GM23338 (cell line): ENCODE results near the gene ARL17A. TPM values are rescaled to one million over a fixed set of nuclear protein-coding genes. Genes with fewer than 3 reads are reported as not detected.
"Not testable (repeated sequence)": the region's sequence is repeated elsewhere in the genome, so short reads cannot be mapped to it uniquely, and the experiment has no call there.

ENCODE experiments used
- ATAC-seq: fragments of 200-7000 bp; cut with Tn5 transposase; 3 replicates; pipeline ENCODE4 v1.9.1; 2020
- DNase-seq: peaks from one replicate; pipeline ENCODE4 v3.0.0-alpha.2; 2015; ENCODE audit warnings: low spot score
- H2AFZ ChIP-seq: fragments of 200-600 bp; sonication (generic); 2 replicates; pipeline ENCODE4 v1.8.0; 2016; ENCODE audit warnings: antibody characterized with exemption, mild to moderate bottlenecking, moderate library complexity
- H3F3A ChIP-seq: fragments of 200-600 bp; sonication (generic); replicated peaks from 2 replicates; pipeline ENCODE4 v1.8.0; 2017; ENCODE audit warnings: antibody characterized with exemption, mixed run types, low read depth
- H3K27ac ChIP-seq: fragments of 200-600 bp; sonication (generic); 2 replicates; pipeline ENCODE4 v1.6.1; 2016; ENCODE audit warnings: low read depth
- H3K27me3 ChIP-seq: fragments of 200-600 bp; sonication (generic); 2 replicates; pipeline ENCODE4 v1.8.0; 2016; ENCODE audit warnings: mild to moderate bottlenecking, mixed run types, moderate library complexity; ENCODE audit not compliant: insufficient read depth
- H3K36me3 ChIP-seq: fragments of 200-600 bp; sonication (generic); 2 replicates; pipeline ENCODE4 v1.8.0; 2016; ENCODE audit warnings: mild to moderate bottlenecking; ENCODE audit not compliant: insufficient read depth
- H3K4me1 ChIP-seq: fragments of 200-600 bp; sonication (generic); 2 replicates; pipeline ENCODE4 v1.8.0; 2016; ENCODE audit warnings: mild to moderate bottlenecking, moderate library complexity; ENCODE audit not compliant: insufficient read depth
- H3K4me2 ChIP-seq: fragments of 200-600 bp; sonication (generic); 2 replicates; pipeline ENCODE4 v1.7.1; 2017; ENCODE audit warnings: mixed run types
- H3K4me3 ChIP-seq: fragments of 200-600 bp; sonication (generic); 2 replicates; pipeline ENCODE4 v1.6.1; 2016; ENCODE audit warnings: mixed run types
- H3K79me2 ChIP-seq: fragments of 200-600 bp; sonication (generic); replicated peaks from 2 replicates; pipeline ENCODE4 v1.8.0; 2017; ENCODE audit warnings: mild to moderate bottlenecking; ENCODE audit not compliant: insufficient read depth
- H3K9me2 ChIP-seq: fragments of 200-600 bp; sonication (generic); 2 replicates; pipeline ENCODE4 v1.8.0; 2017; ENCODE audit not compliant: insufficient read depth
- H4K20me1 ChIP-seq: fragments of 200-600 bp; sonication (generic); replicated peaks from 2 replicates; pipeline ENCODE4 v1.8.0; 2017; ENCODE audit warnings: mild to moderate bottlenecking; ENCODE audit not compliant: insufficient read depth
- H3K27ac Mint-ChIP-seq: 2 replicates; pipeline ENCODE4 v1.8.0; 2020; ENCODE audit warnings: inconsistent platforms, mild to moderate bottlenecking, moderate library complexity, mixed read lengths
- H3K27me3 Mint-ChIP-seq: 3 replicates; pipeline ENCODE4 v1.8.0; 2022; ENCODE audit warnings: low read depth, mild to moderate bottlenecking, moderate library complexity, mixed read lengths, inconsistent platforms; ENCODE audit not compliant: insufficient read depth, poor library complexity
- H3K36me3 Mint-ChIP-seq: 3 replicates; pipeline ENCODE4 v1.8.0; 2021; ENCODE audit warnings: low read depth, mild to moderate bottlenecking, inconsistent platforms, moderate library complexity, mixed read lengths
- H3K4me1 Mint-ChIP-seq: 3 replicates; pipeline ENCODE4 v1.8.0; 2020; ENCODE audit warnings: mild to moderate bottlenecking, inconsistent platforms, mixed read lengths
- H3K4me3 Mint-ChIP-seq: 3 replicates; pipeline ENCODE4 v1.8.0; 2021; ENCODE audit warnings: moderate library complexity, mild to moderate bottlenecking, inconsistent platforms, mixed read lengths
- H3K9me3 Mint-ChIP-seq: 3 replicates; pipeline ENCODE4 v1.8.0; 2020; ENCODE audit warnings: moderate library complexity, mild to moderate bottlenecking, inconsistent platforms, mixed read lengths
- polyA plus RNA-seq: library from polyadenylated mRNA; unstranded; fragments of >200 nt; fragmentation: Nextera tagmentation; extraction: Ambion mirVana; gene quantifications from 2 replicates; pipeline ENCODE4 v1.2.1, GENCODE V29; 2016
- total RNA-seq: library from RNA; depleted of rRNA; stranded (reverse); fragments of >200 nt; shearing (Covaris generic); gene quantifications from 2 replicates; pipeline ENCODE4 v1.2.3, GENCODE V29; 2014

Gene ARL17A
- total and polyA plus RNA-seq, 2 experiments from 2014 or later, result 23.6 to 24.4 TPM

DNA sequence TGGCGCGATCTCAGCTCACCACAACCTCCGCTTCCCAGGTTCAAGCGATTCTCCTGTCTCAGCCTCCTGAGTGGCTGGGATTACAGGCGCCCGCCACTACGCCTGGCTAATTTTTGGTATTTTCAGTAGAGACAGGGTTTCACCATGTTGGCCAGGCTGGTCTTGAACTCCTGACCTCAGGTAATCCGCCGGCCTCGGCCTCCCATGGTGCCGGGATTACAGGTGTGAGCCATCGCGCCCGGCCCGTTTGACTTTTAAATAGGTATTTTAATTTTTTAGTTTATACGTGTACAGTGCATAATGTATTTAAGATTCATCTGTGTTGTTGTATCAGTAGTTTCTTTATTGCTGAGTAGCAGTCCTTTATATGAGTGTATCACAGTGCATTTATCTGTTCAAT is 87.5 kb downstream of the ARL17A start:
- H3K4me1 Mint-ChIP-seq, H3K36me3 Mint-ChIP-seq, H2AFZ ChIP-seq, H3K9me2 ChIP-seq, H3K4me1 ChIP-seq, H3K4me2 ChIP-seq, H4K20me1 ChIP-seq, H3K27me3 ChIP-seq, ATAC-seq, H3K9me3 Mint-ChIP-seq, H3K27ac Mint-ChIP-seq, H3K27me3 Mint-ChIP-seq, H3F3A ChIP-seq, H3K4me3 ChIP-seq, H3K4me3 Mint-ChIP-seq, DNase-seq, H3K36me3 ChIP-seq, H3K27ac ChIP-seq: not testable (repeated sequence)
- H3K79me2 ChIP-seq, result peaks cover 22% of the 10 kb centered on the region

DNA sequence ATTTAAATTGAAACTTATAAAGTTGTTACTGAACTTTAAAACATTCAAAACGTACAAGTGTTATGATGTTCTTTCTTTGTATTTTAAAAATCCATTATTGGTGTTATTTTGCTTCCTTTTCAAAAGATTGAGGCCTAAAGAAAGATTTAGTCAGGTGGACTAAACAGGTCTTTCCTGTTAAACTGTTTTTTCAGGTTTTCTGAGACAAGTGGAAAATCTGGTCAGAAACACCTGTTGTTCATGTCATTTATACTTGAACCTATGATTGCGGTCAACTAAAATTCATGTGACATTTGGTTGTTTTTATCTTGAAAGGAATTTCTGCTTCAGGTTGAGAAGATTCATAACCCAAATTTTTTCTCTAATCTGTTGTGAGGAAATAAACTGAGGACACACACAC is 98.2 kb downstream of the ARL17A start:
- H3K36me3 Mint-ChIP-seq, H3K4me3 Mint-ChIP-seq, H3K9me3 Mint-ChIP-seq, H3F3A ChIP-seq, H3K9me2 ChIP-seq, H3K27me3 Mint-ChIP-seq, H3K27me3 ChIP-seq, H4K20me1 ChIP-seq, H3K79me2 ChIP-seq, H3K36me3 ChIP-seq, H3K4me3 ChIP-seq, DNase-seq, H2AFZ ChIP-seq, H3K4me1 Mint-ChIP-seq, ATAC-seq, H3K27ac ChIP-seq, H3K27ac Mint-ChIP-seq, H3K4me1 ChIP-seq, H3K4me2 ChIP-seq: not testable (repeated sequence)

DNA sequence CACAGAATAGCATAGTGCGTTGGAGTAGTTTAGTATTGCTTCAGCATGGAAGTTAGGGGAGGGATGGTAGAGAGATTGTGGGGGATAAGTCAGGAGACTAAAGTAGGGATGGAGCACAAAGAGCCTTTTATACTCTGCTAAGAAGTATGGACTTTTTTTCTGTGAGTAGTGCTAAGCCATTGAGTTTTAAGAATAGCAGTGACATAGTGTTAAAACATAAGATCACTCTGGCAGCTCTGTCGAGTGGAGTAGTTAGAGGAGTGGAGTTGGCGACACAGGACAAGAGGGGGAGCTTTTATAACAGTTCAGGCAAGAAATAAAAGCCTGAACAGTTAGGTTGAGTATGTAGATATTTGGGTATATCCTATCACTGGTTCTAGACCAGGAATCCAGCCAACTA is 100.7 kb downstream of the ARL17A start:
- not testable (repeated sequence) for H3K4me2 ChIP-seq, ATAC-seq, H4K20me1 ChIP-seq, H3K4me3 ChIP-seq, H3K36me3 Mint-ChIP-seq, H3K27me3 ChIP-seq, H3K36me3 ChIP-seq, DNase-seq, H3K27me3 Mint-ChIP-seq, H3K9me3 Mint-ChIP-seq, H2AFZ ChIP-seq, H3K27ac Mint-ChIP-seq, H3K4me1 ChIP-seq, H3K4me1 Mint-ChIP-seq, H3K9me2 ChIP-seq, H3K27ac ChIP-seq, H3K79me2 ChIP-seq, H3K4me3 Mint-ChIP-seq, H3F3A ChIP-seq

DNA sequence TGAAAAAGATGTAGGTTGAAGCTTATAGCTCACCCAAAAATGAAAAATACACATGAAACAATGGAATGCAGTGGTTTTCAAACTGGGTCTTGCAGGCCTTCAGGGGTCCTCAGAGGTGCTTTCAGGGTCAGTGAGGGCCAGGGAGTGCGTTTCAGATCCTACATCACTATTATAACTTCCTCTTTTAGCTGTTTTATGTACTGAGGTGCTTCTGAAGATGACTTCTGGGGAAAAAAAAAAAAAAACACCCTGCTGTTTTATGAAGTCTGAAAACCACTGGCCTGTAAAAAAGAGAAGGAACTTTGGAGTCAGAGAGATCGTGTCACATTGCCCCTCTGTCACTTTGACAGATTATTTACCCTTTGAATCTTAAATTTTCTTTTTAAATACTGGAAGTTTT is 103.9 kb downstream of the ARL17A start:
- not testable (repeated sequence) for H3K9me2 ChIP-seq, H3K27ac Mint-ChIP-seq, H3K27ac ChIP-seq, H3K79me2 ChIP-seq, H3K4me1 Mint-ChIP-seq, H3K4me2 ChIP-seq, ATAC-seq, H2AFZ ChIP-seq, DNase-seq, H3K36me3 ChIP-seq, H3K27me3 Mint-ChIP-seq, H3K9me3 Mint-ChIP-seq, H3K4me3 ChIP-seq, H3K4me1 ChIP-seq, H3K36me3 Mint-ChIP-seq, H4K20me1 ChIP-seq, H3K27me3 ChIP-seq, H3K4me3 Mint-ChIP-seq, H3F3A ChIP-seq

DNA sequence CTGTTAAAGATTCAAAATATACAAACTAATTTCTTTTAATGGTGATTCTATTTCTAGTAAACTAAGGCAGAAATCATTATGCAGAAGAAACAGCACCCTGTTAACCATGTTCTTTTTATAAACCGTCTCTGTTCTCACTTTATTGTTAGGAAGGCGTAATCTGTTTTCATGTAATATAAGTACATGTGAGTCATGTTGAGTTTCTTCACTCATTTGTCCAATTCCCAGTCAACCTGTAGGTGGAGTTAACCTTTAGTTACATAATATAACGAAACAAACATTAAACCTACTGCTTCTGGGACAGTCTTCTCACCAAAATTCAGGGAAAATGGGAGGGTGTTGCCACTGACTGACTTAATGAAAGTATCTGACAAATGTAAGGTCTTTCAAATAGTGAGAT is 105.0 kb downstream of the ARL17A start:
- H3K27ac ChIP-seq, H3K36me3 Mint-ChIP-seq, H2AFZ ChIP-seq, H3K4me2 ChIP-seq, H3K4me1 ChIP-seq, H3K4me3 Mint-ChIP-seq, H3F3A ChIP-seq, H3K9me3 Mint-ChIP-seq, H3K4me1 Mint-ChIP-seq, H3K9me2 ChIP-seq, ATAC-seq, H3K27ac Mint-ChIP-seq, DNase-seq, H3K4me3 ChIP-seq, H4K20me1 ChIP-seq, H3K27me3 Mint-ChIP-seq, H3K27me3 ChIP-seq, H3K79me2 ChIP-seq, H3K36me3 ChIP-seq: not testable (repeated sequence)

GRCh38 chr17:46467618-46468017 is 111.9 kb downstream of the ARL17A start:
- H3K9me3 Mint-ChIP-seq, H3F3A ChIP-seq, DNase-seq, H3K36me3 ChIP-seq, H3K9me2 ChIP-seq, H3K27me3 ChIP-seq, H3K4me1 Mint-ChIP-seq, H3K4me2 ChIP-seq, H4K20me1 ChIP-seq, H3K36me3 Mint-ChIP-seq, H3K4me3 Mint-ChIP-seq, ATAC-seq, H3K27me3 Mint-ChIP-seq, H3K79me2 ChIP-seq, H3K4me1 ChIP-seq, H3K4me3 ChIP-seq, H3K27ac Mint-ChIP-seq, H3K27ac ChIP-seq, H2AFZ ChIP-seq: not testable (repeated sequence)
